Measurements from ENCODE around the gene PCNX3. TPM values are rescaled to one million over a fixed set of nuclear protein-coding genes. Genes with fewer than 3 reads are reported as not detected.

The PCNX3 gene
- total RNA-seq: 10 to 100 TPM; 40.9 to 42.6 TPM

- no peaks in the 10 kb centered on the region for H3K9me3 Mint-ChIP-seq
- no peaks in the 10 kb centered on the region for H3K27me3 Mint-ChIP-seq
- peaks cover 24% of the 10 kb centered on the region for H3K36me3 Mint-ChIP-seq
- peak; percentile 100 for DNase-seq
- H3K4me1 Mint-ChIP-seq: peaks cover 42% of the 10 kb centered on the region
- H3K4me3 Mint-ChIP-seq: peak within 1 kb of the TSS; percentile 99
- peak within 1 kb of the TSS; percentile 98 for H3K27ac Mint-ChIP-seq
These were observed at the start of gene PCNX3 for GRCh38 chr11:65615229-65615949. TSS of gene PCNX3 (plus strand) at chr11:65615776. CDS start at chr11:65616312, 536 bp downstream.

DNA sequence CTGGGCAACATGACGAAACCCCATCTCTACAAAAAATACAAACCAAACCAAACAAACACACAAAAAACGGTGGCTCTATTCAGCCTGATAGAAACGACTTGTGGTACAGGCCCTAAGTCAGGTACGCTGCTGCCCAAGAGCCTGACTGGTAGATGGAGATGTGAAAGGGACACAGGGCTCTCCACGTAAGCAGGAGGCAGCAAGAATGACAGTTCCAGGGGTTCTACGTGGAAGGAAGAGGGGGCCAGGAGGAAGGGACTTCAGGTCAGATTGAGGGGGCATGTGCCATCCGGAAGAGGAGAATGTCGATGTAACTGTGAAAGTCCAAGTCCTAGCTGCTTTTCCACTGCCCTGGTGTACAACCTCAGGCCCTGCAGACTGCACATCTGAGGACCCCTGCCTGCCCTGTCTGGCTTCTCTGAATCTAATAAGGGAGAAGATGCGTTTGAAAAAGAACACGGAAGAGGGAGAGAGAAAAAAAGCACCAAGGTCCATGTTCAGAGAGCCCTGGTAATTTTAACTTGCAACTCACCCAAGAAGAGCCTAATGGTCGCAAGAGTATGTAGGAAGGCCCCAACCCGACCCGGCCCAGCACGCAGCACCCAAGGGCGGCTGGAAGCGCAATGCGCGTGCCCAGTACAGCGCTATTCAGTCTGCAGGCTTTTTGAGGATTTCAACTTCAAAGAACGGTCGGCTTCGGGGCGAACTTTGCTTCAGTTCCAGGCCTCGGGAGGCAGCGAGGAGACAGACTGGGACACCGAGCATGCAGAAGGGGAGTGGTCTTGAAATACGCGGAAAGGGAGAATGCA lies 46.2 kb upstream of the PCNX3 start:
- peak overlapping the region; percentile 97 for H3K27ac Mint-ChIP-seq
- H3K4me3 Mint-ChIP-seq: peak overlapping the region; percentile 100
- H3K4me1 Mint-ChIP-seq: peaks cover 54% of the 10 kb centered on the region
- DNase-seq: no peak
- peaks cover 27% of the 10 kb centered on the region for H3K36me3 Mint-ChIP-seq
- no peaks in the 10 kb centered on the region for H3K27me3 Mint-ChIP-seq
- no peaks in the 10 kb centered on the region for H3K9me3 Mint-ChIP-seq

DNA sequence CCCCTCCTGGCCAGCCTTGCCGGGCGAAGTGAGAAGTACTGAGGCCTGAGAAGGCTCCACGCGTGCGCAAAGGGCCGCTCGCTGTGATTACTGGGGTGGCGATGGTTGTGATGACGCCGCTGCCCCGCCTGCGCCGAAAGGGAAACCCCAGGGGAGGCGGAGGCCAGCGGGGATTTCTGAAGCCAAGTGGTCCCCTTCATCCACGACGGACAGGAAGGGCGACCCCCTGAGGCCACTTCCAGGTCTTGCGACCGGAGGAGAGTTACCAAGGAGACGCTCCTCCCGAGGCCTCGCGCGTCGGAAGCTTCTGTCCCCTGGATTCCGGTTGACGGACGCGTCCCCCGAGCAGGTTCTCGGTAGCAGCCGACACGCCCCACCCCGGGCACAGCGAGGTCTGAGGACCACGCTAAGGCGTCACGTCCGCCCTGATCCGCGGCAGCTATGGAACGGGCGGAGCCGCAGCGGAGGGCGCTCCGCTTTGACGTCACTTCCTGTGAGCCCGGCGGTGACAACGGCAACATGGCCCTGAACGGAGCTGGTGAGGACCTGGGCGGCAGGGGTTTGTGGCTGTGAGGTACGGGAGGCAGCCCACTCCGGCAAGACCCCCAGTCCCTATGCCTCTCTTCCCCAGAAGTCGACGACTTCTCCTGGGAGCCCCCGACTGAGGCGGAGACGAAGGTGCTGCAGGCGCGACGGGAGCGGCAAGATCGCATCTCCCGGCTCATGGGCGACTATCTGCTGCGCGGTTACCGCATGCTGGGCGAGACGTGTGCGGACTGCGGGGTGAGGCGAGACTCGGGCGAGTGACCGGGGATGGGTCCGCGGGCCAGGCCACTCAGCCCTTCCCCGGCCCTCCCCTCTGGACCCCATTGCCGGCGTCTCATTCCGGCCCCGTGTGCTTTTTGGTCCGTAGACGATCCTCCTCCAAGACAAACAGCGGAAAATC lies 45.3 kb upstream of the PCNX3 start, which contains the start of gene ZNRD2:
TSS of gene ZNRD2 (plus strand) at position 505 of the 946 bp plus-strand sequence. CDS start at position 520, 15 bp downstream.
- Mint-ChIP-seq H3K36me3 (peaks cover 27% of the 10 kb centered on the region), H3K4me1 (peaks cover 56% of the 10 kb centered on the region), H3K27me3 (no peaks in the 10 kb centered on the region), H3K27ac (peak within 1 kb of the TSS; percentile 97), H3K4me3 (peak within 1 kb of the TSS; percentile 100), H3K9me3 (no peaks in the 10 kb centered on the region)
- DNase-seq: peak; percentile 100

DNA sequence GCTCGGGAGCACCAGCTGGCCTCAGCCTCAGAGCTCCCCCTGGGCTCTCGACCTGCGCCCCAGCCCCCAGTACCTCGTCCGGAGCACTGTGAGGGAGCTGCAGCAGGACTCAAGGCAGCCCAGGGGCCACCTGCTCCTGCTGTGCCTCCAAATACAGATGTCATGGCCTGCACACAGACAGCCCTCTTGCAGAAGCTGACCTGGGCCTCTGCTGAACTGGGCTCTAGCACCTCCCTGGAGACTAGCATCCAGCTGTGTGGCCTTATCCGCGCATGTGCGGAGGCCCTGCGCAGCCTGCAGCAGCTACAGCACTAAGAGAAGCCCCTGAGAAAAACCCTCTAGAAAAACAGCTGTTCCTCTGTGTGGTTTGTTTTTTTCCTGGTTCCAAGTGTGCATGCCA lies 44.2 kb upstream of the PCNX3 start:
- Mint-ChIP-seq H3K36me3 (peaks cover 27% of the 10 kb centered on the region), H3K27me3 (no peaks in the 10 kb centered on the region), H3K4me3 (peak overlapping the region; percentile 100), H3K4me1 (peaks cover 49% of the 10 kb centered on the region), H3K9me3 (no peaks in the 10 kb centered on the region), H3K27ac (peak overlapping the region; percentile 97)
- no peak for DNase-seq

GRCh38 chr11:65571940-65572339 lies 43.6 kb upstream of the PCNX3 start:
- Mint-ChIP-seq H3K9me3 (no peaks in the 10 kb centered on the region), H3K4me1 (peaks cover 49% of the 10 kb centered on the region), H3K27ac (peak overlapping the region; percentile 79), H3K36me3 (peaks cover 27% of the 10 kb centered on the region), H3K27me3 (no peaks in the 10 kb centered on the region), H3K4me3 (peak overlapping the region; percentile 100)
- no peak for DNase-seq

- H3K27ac Mint-ChIP-seq: peak within 1 kb of the TSS; percentile 86
- H3K4me1 Mint-ChIP-seq: peaks cover 46% of the 10 kb centered on the region
- peaks cover 27% of the 10 kb centered on the region for H3K36me3 Mint-ChIP-seq
- peak; percentile 88 for DNase-seq
- no peaks in the 10 kb centered on the region for H3K27me3 Mint-ChIP-seq
- peak within 1 kb of the TSS; percentile 100 for H3K4me3 Mint-ChIP-seq
- no peaks in the 10 kb centered on the region for H3K9me3 Mint-ChIP-seq
These were observed 43.1 kb upstream of the PCNX3 start, which contains the start of gene FAM89B for GRCh38 chr11:65572356-65573051. TSS of gene FAM89B (plus strand) at chr11:65572538. CDS start at chr11:65572670, 132 bp downstream.

DNA sequence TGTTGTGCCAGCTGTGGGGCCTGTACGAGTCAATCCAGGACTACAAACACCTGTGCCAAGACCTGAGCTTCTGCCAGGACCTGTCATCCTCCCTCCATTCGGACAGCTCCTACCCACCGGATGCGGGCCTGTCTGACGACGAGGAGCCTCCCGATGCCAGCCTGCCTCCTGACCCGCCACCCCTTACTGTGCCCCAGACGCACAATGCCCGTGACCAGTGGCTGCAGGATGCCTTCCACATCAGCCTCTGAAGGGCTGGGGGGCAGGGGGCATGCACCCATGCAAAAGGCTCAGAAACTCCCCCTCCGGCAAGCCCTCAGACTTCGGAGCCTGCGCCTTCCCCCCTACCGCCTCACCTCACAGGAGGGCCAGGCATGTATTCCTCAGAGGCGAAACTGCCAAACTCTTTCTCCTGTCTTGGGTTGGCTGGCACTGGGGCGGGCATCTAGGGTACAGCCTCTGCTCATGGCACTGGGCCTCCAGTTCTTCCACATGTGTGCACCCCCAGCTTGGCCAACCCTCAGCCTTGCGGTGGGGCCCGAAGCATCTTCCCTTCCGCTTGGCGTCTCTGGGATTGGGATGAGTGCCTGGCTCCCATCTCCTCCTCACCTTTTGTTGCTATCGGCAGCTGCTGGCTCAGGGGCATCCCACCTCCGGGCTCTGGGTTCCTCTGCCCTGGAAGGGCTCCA lies 42.0 kb upstream of the PCNX3 start:
- peak overlapping the region; percentile 79 for H3K4me3 Mint-ChIP-seq
- H3K27me3 Mint-ChIP-seq: no peaks in the 10 kb centered on the region
- H3K4me1 Mint-ChIP-seq: peaks cover 51% of the 10 kb centered on the region
- no peak for DNase-seq
- H3K27ac Mint-ChIP-seq: peak overlapping the region; percentile 86
- no peaks in the 10 kb centered on the region for H3K9me3 Mint-ChIP-seq
- peaks cover 28% of the 10 kb centered on the region for H3K36me3 Mint-ChIP-seq

DNA sequence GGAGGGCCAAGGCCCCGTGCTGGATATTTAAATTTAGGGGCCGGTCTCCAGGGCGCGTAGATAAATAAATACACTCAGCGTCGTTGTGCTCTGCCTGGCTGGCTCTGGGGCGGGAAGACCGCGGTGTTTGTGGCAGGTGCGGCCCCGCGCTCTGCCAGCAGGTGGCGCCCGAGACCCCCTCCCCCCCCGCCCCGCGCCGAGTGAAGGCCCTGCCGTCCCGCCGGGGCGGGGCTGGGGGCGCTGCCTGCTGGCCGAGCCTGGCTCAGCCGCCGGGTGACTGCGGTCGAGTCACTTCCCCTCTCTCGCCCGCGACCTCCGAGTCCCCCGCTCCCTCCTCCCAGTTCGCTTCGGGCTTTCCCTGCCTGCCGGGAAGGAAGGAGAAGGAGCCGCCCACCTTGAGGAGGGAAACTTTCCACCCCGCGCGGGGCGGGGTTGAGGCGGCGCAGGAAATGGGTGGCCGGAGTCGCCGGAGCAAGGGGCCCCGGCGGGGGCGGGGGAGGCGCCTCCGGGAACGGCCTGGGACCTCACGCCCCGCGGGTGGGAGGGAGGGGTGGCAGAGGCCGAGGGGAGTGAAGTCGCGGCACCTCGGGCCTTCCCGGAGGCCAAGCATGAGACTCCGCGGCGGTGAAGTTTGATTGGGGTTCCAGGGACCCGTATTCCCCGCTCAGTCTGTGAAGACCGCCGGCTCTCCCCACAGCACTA lies 41.3 kb upstream of the PCNX3 start:
- H3K4me3 Mint-ChIP-seq: peak overlapping the region; percentile 82
- peak; percentile 96 for DNase-seq
- H3K27ac Mint-ChIP-seq: peak overlapping the region; percentile 93
- no peaks in the 10 kb centered on the region for H3K27me3 Mint-ChIP-seq
- peaks cover 26% of the 10 kb centered on the region for H3K36me3 Mint-ChIP-seq
- H3K4me1 Mint-ChIP-seq: peaks cover 53% of the 10 kb centered on the region
- no peaks in the 10 kb centered on the region for H3K9me3 Mint-ChIP-seq

DNA sequence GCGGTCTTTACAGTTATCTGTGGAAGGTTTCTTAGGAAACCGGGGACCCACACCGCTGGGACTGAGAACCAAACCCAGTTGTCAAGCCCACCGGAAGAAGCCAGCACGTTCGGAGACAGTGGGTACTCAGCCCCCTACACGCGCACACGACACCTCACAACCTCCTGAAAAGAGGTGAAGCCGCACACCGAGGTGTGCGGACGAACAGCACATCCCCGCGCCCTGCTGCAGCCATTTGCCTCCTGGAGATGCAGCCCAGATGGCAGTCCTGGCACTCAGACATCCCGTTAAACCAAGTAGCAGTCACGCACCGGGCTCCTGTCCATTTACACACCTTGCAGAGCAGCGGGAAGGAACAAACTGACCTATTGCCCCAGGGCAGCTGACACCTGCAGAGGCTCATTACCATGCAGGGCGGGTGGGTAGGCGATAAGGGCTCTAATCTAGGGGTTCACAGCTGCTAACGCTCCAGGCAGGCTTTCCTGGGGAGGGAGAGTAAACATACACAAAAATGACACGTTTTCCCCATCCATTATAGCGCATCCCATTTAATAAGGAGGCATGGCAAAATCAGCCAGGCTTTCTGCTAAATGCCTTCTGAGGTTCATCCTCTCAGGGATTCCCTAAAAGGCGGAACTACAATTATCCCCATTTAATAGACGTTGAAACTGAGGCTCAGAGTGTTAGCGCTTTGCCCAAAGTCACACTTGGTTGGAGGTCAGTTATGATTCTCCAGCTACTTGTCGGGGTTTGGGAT lies 40.6 kb upstream of the PCNX3 start:
- Mint-ChIP-seq H3K27ac (peak overlapping the region; percentile 93), H3K36me3 (peaks cover 30% of the 10 kb centered on the region), H3K4me3 (peak overlapping the region; percentile 82), H3K4me1 (peaks cover 55% of the 10 kb centered on the region), H3K27me3 (no peaks in the 10 kb centered on the region), H3K9me3 (no peaks in the 10 kb centered on the region)
- no peak for DNase-seq

DNA sequence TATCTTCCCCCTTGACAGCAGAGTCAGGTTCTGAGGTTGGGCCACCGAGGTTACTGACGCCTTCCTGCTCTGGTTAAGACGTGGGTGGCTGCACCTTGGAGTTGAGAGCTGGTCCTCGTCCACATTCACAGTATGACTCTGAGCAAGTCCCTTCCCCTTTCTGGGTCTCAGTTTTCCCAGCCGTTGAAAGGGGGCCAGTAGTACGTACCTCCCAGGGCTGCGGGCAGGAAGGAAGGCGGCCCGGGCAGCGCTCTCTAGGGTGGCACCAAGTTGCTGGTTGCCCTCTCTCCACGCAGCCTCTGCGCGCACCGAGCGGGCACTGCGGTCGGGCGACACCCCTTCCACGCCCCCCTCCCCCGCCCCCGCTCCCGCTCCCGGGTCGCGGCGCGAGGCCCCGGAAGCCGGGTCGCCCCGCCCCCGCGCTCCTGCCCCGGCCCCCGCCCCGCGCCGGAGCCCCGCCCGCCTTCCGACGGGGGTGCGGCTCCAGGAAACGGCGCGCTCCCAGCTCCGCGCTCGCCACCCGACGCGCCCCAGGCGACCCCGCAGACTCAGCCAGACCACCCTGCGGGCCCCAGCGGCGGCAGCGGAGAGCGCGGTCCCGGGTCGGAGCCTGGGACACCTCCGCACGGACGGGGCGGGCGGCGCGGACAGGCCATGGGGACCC lies 39.9 kb upstream of the PCNX3 start, which contains the start of gene EHBP1L1:
TSS of gene EHBP1L1 (plus strand) at position 486 of the 664 bp plus-strand sequence. CDS start 250 bp downstream, outside the sequence.
- Mint-ChIP-seq H3K9me3 (no peaks in the 10 kb centered on the region), H3K36me3 (peaks cover 28% of the 10 kb centered on the region), H3K4me1 (peaks cover 55% of the 10 kb centered on the region), H3K27me3 (no peaks in the 10 kb centered on the region), H3K4me3 (peak within 1 kb of the TSS; percentile 88), H3K27ac (peak within 1 kb of the TSS; percentile 93)
- DNase-seq: peak; percentile 84

GRCh38 chr11:65576232-65576866 lies 39.2 kb upstream of the PCNX3 start:
- Mint-ChIP-seq H3K4me1 (peaks cover 52% of the 10 kb centered on the region), H3K27ac (peak overlapping the region; percentile 84), H3K27me3 (no peaks in the 10 kb centered on the region), H3K4me3 (peak overlapping the region; percentile 88), H3K36me3 (peaks cover 26% of the 10 kb centered on the region), H3K9me3 (no peaks in the 10 kb centered on the region)
- DNase-seq: no peak

Measured in activated naive CD8-positive, alpha-beta T cell treated with anti-CD3 and anti-CD28 coated beads for 36 hours (primary cell).